Endothelial cell of umbilical vein (primary cell): ENCODE measurements around the gene PARK7.

Source experiments
- CTCF ChIP-seq, 2 donors: IDR thresholded peaks; 1 replicate in 1 of 2; 2 replicates in 1 of 2; pipeline ENCODE4 v1.5.1; 2011; ENCODE audit warnings: low read length in 2 of 2, mild to moderate bottlenecking in 2 of 2, moderate library complexity in 2 of 2, control low read depth in 1 of 2, inconsistent platforms in 1 of 2, low read depth in 1 of 2; ENCODE audit not compliant: insufficient read depth in 1 of 2; ENCODE audit errors: extremely low read depth in 1 of 2
- EZH2 ChIP-seq: IDR thresholded peaks from 2 replicates; pipeline ENCODE4 v1.6.1; 2012; ENCODE audit warnings: borderline replicate concordance, low read depth, mild to moderate bottlenecking, moderate library complexity, low read length, inconsistent platforms; ENCODE audit not compliant: severe bottlenecking
- JUN ChIP-seq: IDR thresholded peaks from 2 replicates; pipeline ENCODE4 v1.6.1; 2011; ENCODE audit warnings: borderline replicate concordance, low read depth; ENCODE audit not compliant: insufficient read length, insufficient read depth
- MAX ChIP-seq: IDR thresholded peaks from 2 replicates; pipeline ENCODE4 v1.6.1; 2011; ENCODE audit not compliant: insufficient read depth, insufficient read length
- MYC ChIP-seq: IDR thresholded peaks from one replicate; pipeline ENCODE4 v1.6.1; 2011; ENCODE audit warnings: mild to moderate bottlenecking, low read depth, low read length
- POLR2A ChIP-seq: IDR thresholded peaks from 2 replicates; pipeline ENCODE4 v1.6.1; 2012; ENCODE audit warnings: low read depth, mild to moderate bottlenecking, control low read depth, low read length
- POLR2AphosphoS5 ChIP-seq: IDR thresholded peaks from 2 replicates; pipeline ENCODE4 v1.6.1; 2012; ENCODE audit warnings: low read depth, mild to moderate bottlenecking, control low read depth, low read length, moderate library complexity; ENCODE audit not compliant: insufficient read depth

- TF ChIP-seq CTCF (IDR thresholded peaks at IDR 0.05; ENCODE audit: extremely low read depth in 1 of 2, insufficient read depth in 1 of 2, low read depth in 1 of 2, low read length in 2 of 2) (no peak), POLR2A (no peak), MAX (no peak), EZH2 (no peak), MYC (no peak), POLR2AphosphoS5 (no peak), JUN (no peak)
Observed at GRCh38 chr1:7967196-7967595, 5.7 kb downstream of the PARK7 start.
